GM19025 (cell line): Measurements from ENCODE around the gene HDAC11.
"Not testable (repeated sequence)": the region's sequence is repeated elsewhere in the genome, so short reads cannot be mapped to it uniquely, and the experiment has no call there.

Experiments used
- ATAC-seq: cut with Tn5 transposase; IDR thresholded peaks from one replicate; pipeline ENCODE4 v1.9.1; 2021; ENCODE audit warnings: mild to moderate bottlenecking, low read depth, moderate library complexity; ENCODE audit not compliant: unreplicated experiment

Gene HDAC11

DNA sequence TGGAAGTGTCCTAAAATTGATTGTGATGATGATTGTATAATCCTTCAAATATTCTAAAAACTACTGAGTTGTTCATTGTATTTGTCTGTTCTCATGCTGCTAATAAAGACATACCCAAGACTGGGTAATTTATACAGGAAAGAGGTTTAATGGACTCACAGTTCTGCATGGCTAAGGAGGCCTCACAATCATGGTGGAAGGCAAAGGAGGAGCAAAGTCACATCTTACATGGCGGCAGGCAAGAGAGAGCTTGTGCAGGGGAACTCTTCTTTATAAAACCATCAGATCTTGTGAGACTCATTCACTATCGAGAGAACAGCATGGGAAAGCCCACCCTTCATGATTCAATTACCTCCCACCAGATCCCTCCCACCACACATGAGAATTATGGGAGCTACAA lies 41.6 kb downstream of the HDAC11 start:
- ATAC-seq, result not testable (repeated sequence)

DNA sequence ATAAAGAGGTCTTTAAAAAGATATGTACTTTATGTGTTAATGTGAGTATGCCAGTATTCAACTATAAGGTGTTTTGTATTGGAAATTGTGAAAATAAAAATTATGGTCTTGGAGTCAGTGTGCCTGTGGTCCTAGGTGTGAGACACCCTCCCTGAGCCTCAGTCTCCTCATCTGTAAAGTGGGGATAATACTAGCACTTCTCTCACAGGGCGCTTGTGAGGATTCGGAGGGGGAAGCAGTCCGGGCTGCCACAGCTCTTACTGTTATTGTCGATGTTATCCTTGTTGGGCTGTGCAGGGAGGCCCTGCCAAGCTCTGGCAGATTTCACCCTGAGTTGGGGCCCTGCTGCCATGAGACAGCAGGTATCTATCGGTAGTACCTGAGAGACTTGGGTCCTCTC lies 42.1 kb downstream of the HDAC11 start:
- no peak for ATAC-seq

DNA sequence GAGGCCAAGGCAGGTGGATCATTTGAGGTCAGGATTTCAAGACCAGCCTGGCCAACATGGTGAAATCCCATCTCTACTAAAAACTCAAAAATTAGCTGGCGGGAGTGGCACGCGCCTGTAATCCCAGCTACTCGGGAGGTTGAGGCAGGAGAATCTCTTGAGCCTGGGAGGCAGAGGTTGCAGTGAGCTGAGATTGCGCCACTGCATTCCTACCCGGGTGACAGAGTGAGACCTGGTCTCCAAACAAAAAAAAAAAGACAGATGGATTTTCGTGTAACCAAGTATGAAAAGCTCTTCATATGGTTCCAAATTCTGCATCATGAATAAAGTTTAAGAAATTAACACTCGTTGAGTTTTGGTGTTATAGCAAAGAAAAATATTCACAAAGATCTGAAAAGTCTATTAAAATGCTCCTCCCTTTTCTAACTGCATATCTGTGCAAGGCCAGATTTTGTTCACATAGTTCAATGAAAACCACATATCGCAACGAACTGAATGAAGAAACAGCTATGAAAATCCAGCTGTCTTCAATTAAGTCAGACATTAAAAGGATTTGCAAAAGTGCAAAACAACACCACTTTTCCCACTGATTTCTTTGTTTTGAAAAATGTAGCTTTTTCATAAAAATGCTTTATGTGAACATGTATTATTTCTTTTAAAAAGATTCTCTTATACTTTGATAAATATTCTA lies 45.0 kb downstream of the HDAC11 start:
- ATAC-seq, result no peak

DNA sequence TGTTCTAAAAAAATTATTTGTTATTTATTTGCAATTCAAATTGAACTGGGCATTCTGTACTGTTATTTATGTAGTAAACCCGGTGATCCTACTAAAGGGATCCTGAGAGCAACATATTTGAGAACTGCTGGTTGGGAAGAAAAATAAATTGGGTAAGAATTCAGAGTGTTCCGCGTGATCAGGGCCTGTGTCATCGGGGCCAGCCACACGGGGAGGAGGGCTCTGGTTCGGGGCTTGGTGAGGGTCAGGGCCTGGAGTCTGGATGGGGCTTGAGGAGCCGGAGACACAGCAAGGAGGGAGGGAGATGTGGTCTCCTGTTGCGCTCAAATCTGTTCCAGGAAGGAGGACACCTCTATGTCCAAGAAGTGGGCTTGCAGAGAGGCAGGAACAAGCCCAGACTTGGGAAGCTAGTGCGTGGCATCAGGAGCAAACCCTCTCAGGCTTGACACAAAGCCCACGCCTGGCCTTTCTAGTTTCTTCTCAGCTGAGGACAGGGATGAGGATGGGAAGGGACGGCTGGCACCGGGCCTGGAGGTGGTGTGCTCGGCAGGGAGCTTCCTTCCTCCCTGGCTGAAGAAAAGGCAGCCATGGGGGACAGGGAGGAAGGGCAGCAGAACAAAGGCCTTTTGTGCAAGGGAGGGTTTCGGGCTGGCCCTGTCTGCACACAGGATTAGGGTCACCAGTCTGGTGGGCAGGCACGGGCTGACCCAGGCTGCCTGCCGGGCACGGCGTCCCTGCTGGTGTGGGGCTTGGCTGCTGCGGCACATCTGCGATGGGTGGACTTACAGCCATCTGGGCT lies 45.9 kb downstream of the HDAC11 start:
- ATAC-seq, result no peak

DNA sequence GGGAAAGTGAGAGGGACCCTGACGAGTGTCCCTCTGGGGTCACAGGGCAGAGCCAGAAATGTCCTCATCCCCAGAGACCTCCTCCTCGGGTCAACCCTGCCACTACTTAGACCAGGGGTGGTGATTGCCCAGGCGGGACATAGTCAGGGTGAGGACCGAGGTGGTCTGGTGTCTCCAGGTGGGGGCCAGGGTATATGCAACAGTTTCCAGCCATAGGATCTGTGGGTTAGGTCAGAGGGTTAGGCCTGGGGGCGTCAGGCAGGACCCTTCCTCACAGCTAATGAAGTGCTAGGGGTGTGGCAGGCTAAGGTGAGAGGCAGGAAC lies 46.5 kb downstream of the HDAC11 start:
- no peak for ATAC-seq

DNA sequence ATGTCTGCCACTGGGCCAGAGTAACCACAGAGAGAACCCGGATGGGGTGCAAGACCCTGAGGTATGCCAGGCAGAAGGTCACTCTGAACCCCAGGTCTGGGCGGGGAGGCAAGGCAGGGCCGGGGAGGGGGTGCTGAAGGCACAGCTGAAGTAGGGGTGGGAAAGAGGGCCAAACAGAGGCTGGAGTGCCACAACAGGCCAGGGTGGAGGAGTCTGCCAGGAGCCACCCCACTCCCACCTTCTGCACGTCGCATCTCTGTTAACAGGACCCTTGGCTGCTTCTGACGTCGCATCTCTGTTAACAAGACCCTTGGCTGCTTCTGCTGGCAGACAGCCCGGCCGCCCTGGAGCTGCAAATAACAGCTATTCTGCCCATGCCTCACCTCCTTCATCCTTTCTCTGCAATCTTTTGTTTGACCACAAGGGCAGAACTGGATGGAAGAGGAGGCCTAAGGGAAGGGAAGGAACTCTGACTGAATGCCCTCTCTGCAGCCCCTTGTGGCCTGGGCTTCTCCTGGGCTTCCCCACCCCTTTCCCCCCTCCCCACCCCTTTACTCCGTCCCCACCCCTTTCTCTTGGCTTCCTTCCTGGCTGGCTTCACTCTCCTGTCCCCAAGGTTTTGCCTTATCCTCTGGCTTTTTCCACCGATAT lies 48.2 kb downstream of the HDAC11 start:
- no peak for ATAC-seq

DNA sequence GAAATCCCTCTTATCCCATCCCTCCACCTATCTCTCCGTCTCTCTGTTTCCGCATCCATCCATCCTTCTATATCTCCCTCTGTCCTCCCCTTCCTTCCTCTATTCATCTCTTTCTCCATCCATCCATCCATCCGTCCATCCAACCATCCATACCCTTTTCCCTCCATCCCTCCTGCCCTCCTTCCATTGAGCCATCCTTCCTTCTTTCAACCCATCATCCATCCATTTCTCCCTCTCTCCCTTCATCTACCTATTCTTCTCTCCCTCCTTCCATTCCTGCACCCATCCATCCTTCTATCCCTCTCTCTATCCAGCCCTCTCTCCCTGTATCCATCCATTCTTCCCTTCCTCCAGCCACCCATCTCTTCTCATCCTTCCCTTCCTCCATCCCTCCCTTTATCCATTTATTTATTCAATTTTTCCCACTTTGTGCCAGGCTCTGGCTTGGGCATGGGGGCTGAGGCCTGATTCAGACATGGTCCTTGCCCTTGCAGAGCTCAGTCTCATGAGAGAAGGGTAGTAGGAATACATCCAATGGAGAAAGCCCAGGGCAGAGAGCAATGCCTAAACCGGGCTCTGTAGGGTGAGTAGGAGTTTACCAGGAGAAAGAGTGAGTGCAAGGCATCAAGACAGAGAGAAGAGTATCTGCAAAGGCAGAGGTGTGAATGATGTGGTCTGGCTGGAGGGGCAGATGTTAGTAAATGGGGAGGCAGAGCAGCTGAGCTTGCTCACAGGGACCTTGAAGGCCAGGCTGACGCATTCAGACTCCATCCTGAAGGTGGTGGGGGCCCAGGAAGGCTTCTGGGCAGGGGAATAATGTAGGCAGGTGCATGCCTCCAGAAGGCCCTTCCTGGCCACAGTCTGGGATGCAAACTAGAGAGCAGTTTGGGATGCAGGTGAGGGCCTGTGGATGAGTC lies 49.3 kb downstream of the HDAC11 start:
- no peak for ATAC-seq

DNA sequence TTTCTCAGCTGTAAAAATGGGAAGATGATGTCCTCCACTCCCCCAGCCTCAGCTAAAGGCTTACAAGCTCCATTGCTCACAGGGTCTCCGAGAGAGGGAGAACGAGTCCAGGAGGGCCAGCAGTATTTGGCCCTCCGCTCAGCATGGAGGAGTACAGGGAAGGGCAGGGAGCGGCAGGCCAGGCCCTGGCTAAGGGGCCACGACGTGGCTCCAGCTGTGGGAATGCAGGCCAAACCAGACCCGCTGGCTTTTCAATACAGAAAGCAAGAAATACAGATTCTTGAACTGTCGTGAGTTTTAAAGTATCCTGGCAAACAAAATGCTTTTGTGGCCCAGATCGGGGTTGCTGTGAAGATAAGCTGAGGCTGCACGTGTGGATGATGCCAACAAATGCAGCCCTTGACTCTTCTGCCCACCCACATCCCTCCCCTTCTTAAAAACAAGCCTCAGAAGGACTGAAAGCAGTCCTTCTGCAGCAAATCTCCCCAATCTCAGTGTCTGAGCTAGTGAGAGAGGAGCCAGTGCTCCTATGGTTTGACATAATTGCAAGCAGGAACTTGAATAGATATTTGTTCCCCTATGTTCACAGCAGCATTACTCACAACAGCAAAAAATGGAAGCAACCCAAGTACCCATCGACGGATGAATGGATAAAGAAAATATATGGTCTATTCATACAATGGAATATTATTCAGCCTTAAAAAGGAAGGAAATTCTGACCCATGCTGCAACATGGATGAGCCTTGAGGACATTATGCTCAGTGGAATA lies 50.3 kb downstream of the HDAC11 start:
- ATAC-seq, result no peak

DNA sequence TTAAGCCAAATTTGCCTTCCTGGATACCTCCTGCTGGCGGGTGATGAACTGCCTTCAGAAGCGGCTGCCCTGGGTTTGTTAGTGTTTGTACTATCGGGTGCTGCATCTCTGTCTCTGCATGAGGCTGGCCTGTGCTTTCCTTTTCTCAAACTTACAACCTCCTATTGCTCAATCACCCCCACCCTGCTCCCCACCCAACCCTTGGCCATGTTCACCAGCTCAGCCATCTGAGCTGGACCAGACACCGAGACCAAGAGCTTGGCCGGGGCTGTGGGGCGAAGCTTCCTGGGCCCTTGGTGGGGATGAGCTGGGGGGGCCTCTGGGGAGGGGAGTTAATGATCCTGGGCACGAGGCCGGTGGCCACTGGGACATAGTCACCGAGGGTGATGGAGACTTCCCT lies 52.0 kb downstream of the HDAC11 start:
- ATAC-seq, result no peak

DNA sequence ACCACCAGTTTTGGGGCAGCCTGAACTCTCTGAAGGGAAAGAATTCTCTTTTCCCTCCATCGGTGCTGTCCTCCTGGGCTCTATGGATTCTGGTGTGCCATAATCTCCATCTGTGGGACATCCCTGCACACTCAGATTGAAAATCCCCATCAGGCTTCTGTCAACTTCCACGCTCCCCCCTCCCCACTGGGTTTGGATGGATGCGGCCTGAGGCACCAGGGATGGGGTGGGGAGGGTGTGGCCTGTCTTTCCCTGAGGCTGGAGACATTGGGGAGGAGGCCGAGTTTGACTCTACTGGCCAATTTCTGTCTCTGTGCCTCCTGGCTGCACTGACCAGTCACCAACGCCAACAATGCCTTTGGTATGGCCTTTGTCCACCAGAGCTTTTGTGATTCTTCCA lies 52.5 kb downstream of the HDAC11 start:
- ATAC-seq, result no peak

DNA sequence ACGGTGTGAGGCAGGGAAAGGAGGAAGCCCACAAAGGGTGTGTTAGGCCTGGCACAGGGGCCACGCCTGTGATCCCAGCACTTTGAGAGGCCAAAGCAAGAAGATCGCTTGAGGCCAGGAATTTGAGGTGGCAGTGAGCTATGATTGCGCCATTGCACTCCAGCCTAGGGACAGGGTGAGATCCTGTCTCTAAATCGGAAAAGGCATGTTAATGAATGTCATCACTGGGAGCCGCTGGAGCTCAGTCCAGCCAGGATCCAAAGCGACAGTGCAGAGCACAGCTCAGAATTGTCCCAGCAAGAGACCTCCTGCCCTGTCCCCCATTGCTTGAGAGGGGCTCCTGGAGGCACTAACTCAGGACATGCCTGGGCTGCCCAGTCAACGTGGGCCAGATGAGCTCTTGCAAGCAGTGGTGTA lies 53.8 kb downstream of the HDAC11 start:
- ATAC-seq, result no peak

DNA sequence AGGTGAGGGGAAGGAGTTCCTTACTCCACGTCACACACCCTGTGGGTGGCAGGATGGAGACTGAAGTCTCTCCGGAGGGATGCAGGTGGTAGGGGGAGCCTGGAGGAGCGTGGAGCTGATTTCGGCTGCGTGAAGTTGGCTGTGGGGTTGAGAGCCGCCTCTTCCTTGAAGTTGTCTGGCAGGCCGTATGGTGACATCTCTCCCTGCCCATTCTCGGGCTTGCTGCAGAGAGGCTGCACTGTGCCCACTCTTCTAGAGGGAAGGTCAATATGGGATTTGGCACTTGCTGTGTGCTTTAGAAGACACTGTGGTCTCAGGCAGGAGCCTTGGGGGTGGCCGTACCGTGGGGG lies 55.4 kb downstream of the HDAC11 start:
- no peak for ATAC-seq

DNA sequence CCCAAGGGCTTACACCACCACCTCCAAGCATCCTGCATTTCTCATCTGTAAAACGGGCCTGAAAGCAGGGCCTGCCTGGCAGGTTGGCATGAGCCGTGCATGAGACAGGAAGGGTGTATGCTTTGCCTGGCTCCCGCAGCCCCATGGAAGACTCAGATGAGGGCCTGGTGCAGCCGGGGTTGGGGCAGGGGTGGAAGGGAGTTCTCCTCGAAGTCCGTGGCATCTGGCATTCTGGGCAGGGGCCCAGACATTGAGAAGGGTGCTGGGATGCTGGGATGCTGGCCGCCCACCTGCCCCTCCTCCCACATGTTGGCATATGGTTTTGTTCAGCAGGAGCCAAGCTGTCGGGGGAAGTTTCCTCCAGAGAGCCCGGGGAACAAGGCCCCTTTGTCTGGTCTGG lies 55.8 kb downstream of the HDAC11 start:
- ATAC-seq, result no peak

DNA sequence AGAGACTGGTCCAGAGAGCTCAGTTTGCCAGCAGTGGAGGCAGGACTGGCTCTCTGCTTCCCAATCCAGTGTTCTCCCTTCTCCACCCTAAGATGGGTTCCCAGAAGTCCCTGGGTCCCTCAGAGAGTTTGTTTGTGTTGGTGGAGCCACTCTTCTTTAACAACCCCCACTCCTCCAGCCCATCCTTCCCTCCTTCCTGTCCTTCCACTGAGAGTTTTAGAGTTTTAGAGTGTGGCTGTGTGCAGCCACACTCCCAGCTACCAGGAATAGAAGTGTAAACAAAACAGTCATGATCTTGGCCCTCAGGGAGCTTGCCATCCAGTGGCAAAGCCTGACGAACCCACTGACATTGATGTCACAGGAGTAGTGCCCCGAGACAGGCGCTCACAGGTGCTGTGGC lies 56.3 kb downstream of the HDAC11 start:
- no peak for ATAC-seq

DNA sequence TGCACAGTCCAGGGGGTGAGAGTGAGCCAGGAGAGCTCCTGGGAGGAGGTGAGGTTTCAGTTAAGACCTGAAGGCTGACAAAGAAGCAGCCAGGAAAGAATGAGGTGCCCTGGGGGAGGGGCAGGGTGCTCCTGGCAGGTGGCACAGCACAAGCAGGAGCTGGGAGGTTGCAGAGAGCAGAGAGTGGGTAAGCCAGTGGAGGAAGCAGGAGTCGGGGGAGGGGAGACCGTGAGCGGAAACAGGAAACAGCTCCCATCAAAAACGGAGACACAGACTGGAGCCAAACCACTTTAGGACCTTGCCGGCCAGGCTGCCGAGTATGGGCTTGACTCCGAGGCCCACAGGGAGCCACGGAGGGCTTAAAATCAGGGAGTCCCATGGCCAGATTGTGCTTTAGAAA lies 56.7 kb downstream of the HDAC11 start:
- no peak for ATAC-seq

DNA sequence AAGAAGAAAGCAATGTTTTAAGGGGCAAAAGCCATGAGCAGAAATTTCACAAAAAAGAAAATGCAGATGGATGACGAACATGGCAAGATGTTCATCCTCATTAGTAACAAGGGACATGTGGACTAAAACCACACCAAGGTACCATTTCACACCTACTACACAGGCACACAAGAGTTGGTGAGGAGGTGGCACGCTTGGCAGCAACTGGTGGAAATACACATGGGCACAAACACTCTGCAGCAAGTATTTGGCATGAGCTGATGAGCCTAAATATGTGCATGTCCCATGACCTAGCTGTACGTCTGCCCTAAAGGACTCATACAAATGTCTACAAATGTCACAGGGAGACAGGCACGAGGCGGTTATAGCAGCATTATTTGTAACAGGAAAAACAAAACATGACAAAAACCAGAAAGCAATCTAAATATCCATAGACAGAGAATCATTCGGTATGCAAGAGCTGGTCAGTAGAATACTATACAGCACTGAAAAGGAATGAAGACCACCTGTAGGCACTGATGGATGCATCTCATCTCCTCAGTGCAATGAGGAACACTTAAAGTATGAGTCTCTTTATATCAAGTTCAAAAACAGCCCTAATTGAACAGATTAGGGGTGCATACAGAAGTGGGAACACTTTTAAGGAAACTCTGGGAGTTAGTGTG lies 57.3 kb downstream of the HDAC11 start:
- ATAC-seq, result no peak

DNA sequence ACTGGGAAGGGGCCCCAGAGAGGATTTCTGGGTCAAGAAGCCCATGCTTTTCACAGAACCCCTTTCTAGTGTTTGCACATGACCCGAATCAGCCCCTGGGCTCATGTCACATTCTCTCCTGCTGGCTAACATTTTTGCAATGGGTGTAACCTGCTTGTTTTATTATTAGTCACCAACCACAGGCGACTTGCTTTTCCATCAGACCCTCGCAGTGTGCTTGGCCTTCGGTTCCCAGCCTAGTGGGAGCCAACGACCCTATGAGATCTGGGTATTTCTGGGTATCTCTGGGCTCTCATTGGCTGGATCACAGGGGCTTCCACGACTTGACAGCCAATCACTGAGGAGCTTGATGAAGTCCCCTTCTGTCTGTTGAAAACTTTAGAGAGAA lies 57.8 kb downstream of the HDAC11 start:
- ATAC-seq, result no peak

DNA sequence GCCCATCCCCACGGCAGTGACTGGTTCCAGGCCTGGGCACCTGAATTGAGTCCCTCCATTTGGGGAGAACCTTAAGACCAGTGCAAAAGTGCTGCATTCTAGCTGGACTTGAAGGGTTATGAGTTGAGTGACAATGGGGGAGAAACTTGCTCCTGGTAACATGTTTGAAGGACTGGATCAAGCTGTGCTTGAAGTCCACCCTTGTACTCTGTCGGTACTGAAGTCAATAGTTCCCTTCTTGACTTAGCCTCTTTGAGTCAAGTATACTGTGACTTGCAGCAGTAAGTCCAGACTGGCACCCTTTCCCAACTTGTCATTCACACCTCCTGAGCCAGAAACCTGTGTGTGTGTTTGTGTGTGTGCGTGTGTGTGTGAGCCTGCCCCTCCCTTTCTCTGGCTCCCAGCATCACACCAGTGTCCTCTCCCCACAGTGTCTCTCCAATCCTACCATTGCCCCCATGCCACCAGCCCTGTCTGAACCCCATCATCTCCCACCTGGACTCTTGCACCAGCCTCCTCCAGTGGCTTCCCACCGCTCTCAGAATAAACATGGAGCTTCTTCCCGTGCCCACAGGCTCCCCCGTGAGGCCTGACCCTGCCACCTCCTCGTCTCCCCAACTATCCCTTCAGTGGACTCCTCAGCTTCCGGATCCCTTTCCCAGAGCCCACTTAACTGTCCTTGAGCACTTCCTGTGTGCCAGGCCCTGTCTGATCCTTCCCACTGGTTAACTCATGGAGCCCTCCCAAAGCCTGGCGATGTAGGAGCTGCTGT lies 58.6 kb downstream of the HDAC11 start:
- no peak for ATAC-seq

DNA sequence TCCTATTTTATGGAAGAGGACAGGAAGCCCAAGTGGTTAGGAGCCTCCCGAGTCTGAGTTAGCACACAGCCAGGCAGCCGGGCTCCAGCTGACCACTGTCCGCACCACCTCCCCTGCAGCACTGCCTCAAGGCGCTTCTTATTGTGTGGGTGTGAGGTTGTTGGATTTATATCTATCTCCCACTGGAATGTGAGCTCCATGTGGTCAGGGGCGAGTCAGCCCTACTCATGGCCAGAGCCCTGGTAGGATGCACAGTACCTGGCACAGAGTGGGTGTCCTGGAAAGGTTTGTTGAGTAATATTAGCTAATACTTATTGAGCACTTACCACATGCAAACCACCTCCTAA lies 59.2 kb downstream of the HDAC11 start:
- ATAC-seq, result no peak
